HCT116 (cell line): ENCODE data around the gene GTF2I. TPM values are rescaled to one million over a fixed set of nuclear protein-coding genes. Genes with fewer than 3 reads are reported as not detected.
"Not testable (repeated sequence)": the region's sequence is repeated elsewhere in the genome, so short reads cannot be mapped to it uniquely, and the experiment has no call there.

Experiments used
- ATAC-seq: fragments of 200-7000 bp; cut with Tn5 transposase; 2 replicates; pipeline ENCODE4 v1.9.1; 2020; ENCODE audit warnings: mild to moderate bottlenecking, moderate library complexity
- BruUV-seq: library from RNA; stranded (reverse); fragments of 400-500 nt; replicated peaks from 2 replicates; lab custom pipeline; 2021; lab: Mats Ljungman, UMichigan
- CTCF ChIA-PET: fragments of 300-600 bp; sonication (Branson Sonifier 250); formaldehyde crosslinking; loops from one replicate; lab custom pipeline; 2021; ENCODE audit warnings: antibody characterized with exemption; lab: Charles Lee
- POLR2A ChIA-PET: fragments of 300-600, 350-600 bp; sonication (Branson Sonifier 250); formaldehyde crosslinking; loops from one replicate; lab custom pipeline; 2021; ENCODE audit warnings: antibody characterized with exemption; lab: Charles Lee
- RAD21 ChIA-PET, 2 experiments: fragments of 300-600 bp; sonication (Branson Sonifier 250); formaldehyde crosslinking; loops; one replicate each; lab custom pipeline; 2023; ENCODE audit warnings: low total read pairs in 2 of 2; ENCODE audit not compliant: uncharacterized antibody in 2 of 2, unreplicated experiment in 2 of 2, low non-redundant PET in 1 of 2; lab: Charles Lee
- DNase-seq: peaks from one replicate; pipeline ENCODE4 v3.0.0-alpha.2; 2010; ENCODE audit warnings: low read depth, low spot score
- H2AFZ ChIP-seq: fragments of 200-600 bp; shearing (Covaris generic), sonication (generic); 2 replicates; pipeline ENCODE4 v1.6.1; 2017; ENCODE audit warnings: low read depth, mixed run types, mixed read lengths, antibody characterized with exemption, low read length; ENCODE audit not compliant: poor library complexity, severe bottlenecking
- H3K27ac ChIP-seq: 2 replicates; pipeline ENCODE4 v1.5.1; 2012; ENCODE audit warnings: low read depth, low read length
- H3K27me3 ChIP-seq: fragments of 200-600 bp; sonication (generic); 2 replicates; pipeline ENCODE4 v1.6.1; 2016; ENCODE audit warnings: mixed run types, low read length, mixed read lengths; ENCODE audit not compliant: insufficient read depth
- H3K36me3 ChIP-seq, 2 experiments: fragments of 200-500 bp in 1 of 2; fragments of 200-600 bp in 1 of 2; sonication (Bioruptor generic) in 1 of 2; sonication (generic) in 1 of 2; 2 replicates each; pipeline versions ENCODE4 v1.5.1 to v1.6.1; 2014 to 2016; ENCODE audit warnings: low read length in 2 of 2, inconsistent platforms in 1 of 2, mixed read lengths in 1 of 2, mixed run types in 1 of 2; ENCODE audit not compliant: insufficient read depth in 2 of 2, control insufficient read depth in 1 of 2
- H3K4me1 ChIP-seq, 2 experiments: fragments of 200-600 bp in 1 of 2; sonication (generic) in 1 of 2; 2 replicates each; pipeline versions ENCODE4 v1.5.1 to v1.6.1; 2012 to 2017; ENCODE audit warnings: low read length in 2 of 2, inconsistent platforms in 1 of 2, mild to moderate bottlenecking in 1 of 2, mixed read lengths in 1 of 2, mixed run types in 1 of 2, moderate library complexity in 1 of 2; ENCODE audit not compliant: insufficient read depth in 2 of 2, control insufficient read depth in 1 of 2
- H3K4me2 ChIP-seq: fragments of 200-600 bp; sonication (generic); 2 replicates; pipeline ENCODE4 v1.6.1; 2017; ENCODE audit warnings: mixed run types, low read length, mixed read lengths
- H3K4me3 ChIP-seq, 2 experiments: fragments of 200-600 bp in 1 of 2; sonication (generic) in 1 of 2; replicated peaks in 1 of 2; 2 replicates each; pipeline ENCODE4 v1.5.1; 2011 to 2016; ENCODE audit warnings: low read length in 2 of 2, control low read depth in 1 of 2, low read depth in 1 of 2, mild to moderate bottlenecking in 1 of 2, mixed read lengths in 1 of 2, mixed run types in 1 of 2
- H3K79me2 ChIP-seq: fragments of 200-600 bp; sonication (generic); 2 replicates; pipeline ENCODE4 v1.6.1; 2017; ENCODE audit warnings: mild to moderate bottlenecking, mixed run types, low read length, moderate library complexity, mixed read lengths; ENCODE audit not compliant: insufficient read depth
- H3K9ac ChIP-seq: fragments of 200-600 bp; sonication (generic); 2 replicates; pipeline ENCODE4 v1.6.1; 2016; ENCODE audit warnings: low read length, mixed read lengths
- H3K9me2 ChIP-seq: fragments of 200-600 bp; sonication (generic), shearing (Covaris generic); 2 replicates; pipeline ENCODE4 v1.6.1; 2017; ENCODE audit warnings: mixed run types, mild to moderate bottlenecking, moderate library complexity; ENCODE audit not compliant: insufficient read depth
- H3K9me3 ChIP-seq, 2 experiments: fragments of 200-500 bp in 1 of 2; fragments of 200-600 bp in 1 of 2; sonication (Bioruptor generic) in 1 of 2; sonication (generic) in 1 of 2; 2 replicates each; pipeline ENCODE4 v1.6.1; 2014 to 2017; ENCODE audit warnings: low read length in 2 of 2, mixed read lengths in 2 of 2, inconsistent platforms in 1 of 2, low read depth in 1 of 2, mild to moderate bottlenecking in 1 of 2, mixed run types in 1 of 2, moderate library complexity in 1 of 2; ENCODE audit not compliant: control insufficient read depth in 1 of 2, insufficient read depth in 1 of 2
- H4K20me1 ChIP-seq: fragments of 200-600 bp; sonication (generic), shearing (Covaris generic); 2 replicates; pipeline ENCODE4 v1.6.1; 2017; ENCODE audit warnings: mixed run types, mild to moderate bottlenecking, moderate library complexity; ENCODE audit not compliant: insufficient read depth
- EGR1 ChIP-seq: IDR thresholded peaks from 2 replicates; pipeline ENCODE4 v1.6.1; 2012; ENCODE audit warnings: low read depth
- FOSL1 ChIP-seq: IDR thresholded peaks from 2 replicates; pipeline ENCODE4 v1.6.1; 2012; ENCODE audit warnings: low read depth
- JUND ChIP-seq: IDR thresholded peaks from 2 replicates; pipeline ENCODE4 v1.6.1; 2012
- SP1 ChIP-seq: IDR thresholded peaks from 2 replicates; pipeline ENCODE4 v1.6.1; 2012; ENCODE audit warnings: low read depth
- intact Hi-C: fragments of 100-400 bp; cut with micrococcal nuclease; formaldehyde crosslinking; loops from 2 replicates; pipeline ENCODE4 v1.10.0; 2022
- total RNA-seq: library from RNA; stranded (reverse); gene quantifications from one replicate; pipeline ENCODE4 v1.2.1, GENCODE V29; 2021; ENCODE audit not compliant: unreplicated experiment

The GTF2I gene
- total RNA-seq, 1 experiment from 2014 or later = 164 TPM

DNA sequence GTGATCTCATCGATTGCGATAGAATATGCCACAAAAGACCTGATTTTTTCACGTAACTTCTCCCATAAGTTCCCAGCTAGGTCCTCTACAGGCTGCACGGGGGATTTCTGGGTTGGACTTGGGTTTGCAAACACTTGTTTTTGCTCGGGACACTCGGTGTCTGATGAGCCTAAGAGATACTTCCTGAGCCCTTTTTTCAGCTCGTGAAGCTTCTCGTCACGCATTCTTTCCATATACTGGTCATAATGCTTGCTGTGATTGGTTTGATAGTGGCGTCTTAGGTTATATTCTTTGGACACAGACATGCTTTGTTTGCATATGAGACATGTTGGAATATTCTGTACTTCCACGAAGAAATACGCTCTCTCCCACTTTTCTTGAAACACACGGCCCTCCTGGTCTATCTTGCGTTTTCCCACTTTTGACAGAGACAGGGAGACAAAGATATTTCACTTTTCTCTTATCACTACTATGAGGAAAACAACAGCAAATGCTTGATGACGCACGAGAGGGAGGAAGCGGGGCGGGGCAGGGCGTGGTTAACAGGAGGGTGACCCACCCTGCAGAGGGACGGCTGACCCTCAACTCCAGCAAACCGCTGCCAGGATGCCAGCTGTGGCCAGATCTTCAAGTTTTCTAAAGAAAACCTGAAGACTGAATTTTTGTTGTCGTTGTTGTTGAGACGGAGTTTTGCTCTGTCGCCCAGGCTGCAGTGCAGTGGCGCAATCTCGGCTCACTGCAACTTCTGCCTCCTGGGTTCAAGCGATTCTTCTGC is 140.5 kb downstream of the GTF2I start:
- H3K9me3 ChIP-seq, DNase-seq, intact Hi-C loops, H3K79me2 ChIP-seq, H3K36me3 ChIP-seq, H4K20me1 ChIP-seq, RAD21 ChIA-PET, H3K9ac ChIP-seq, H2AFZ ChIP-seq, H3K27me3 ChIP-seq, BruUV-seq, H3K4me3 ChIP-seq, CTCF ChIA-PET, H3K9me2 ChIP-seq, POLR2A ChIA-PET, H3K4me1 ChIP-seq: not testable (repeated sequence)
- 0 out of 2 replicates have a peak, but pooled peaks have one; percentile 6 for TF ChIP-seq SP1
- peak; percentile 66 for ATAC-seq
- Histone ChIP-seq H3K27ac (peak overlapping the region; percentile 51), H3K4me2 (peak overlapping the region; percentile 28; the same call in 1 of the 2 replicates)

DNA sequence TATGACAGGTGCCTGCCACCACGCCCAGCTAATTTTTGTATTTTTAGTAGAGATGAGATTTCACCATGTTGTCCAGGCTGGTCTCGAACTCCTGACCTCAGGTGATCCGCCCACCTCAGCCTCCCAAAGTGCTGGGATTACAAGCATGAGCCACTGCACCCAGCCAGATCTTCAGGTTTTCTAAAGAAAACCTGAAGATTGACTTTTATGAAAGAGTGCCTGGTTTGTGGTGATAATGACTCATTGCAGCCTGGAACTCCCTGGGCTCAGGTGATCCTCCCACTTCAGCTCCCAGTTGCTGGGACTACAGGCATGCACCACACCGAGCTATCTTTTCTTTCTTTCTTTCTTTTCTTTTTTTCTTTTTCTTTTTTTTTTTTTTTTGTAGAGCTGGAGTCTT is 141.1 kb downstream of the GTF2I start:
- H3K79me2 ChIP-seq, H3K4me3 ChIP-seq, H2AFZ ChIP-seq, CTCF ChIA-PET, H3K27me3 ChIP-seq, DNase-seq, H3K4me1 ChIP-seq, H3K9ac ChIP-seq, H3K9me2 ChIP-seq, H4K20me1 ChIP-seq, RAD21 ChIA-PET, H3K36me3 ChIP-seq, intact Hi-C loops, H3K9me3 ChIP-seq, POLR2A ChIA-PET: not testable (repeated sequence)
- TSS peak; percentile 97 for BruUV-seq
- peak; percentile 26; the same call in 1 of the 2 replicates for TF ChIP-seq SP1
- peak; percentile 39; the same call in 1 of the 2 replicates for TF ChIP-seq JUND
- TF ChIP-seq FOSL1 = peak; percentile 51
- 0 out of 2 replicates have a peak, but pooled peaks have one; percentile 59 for TF ChIP-seq EGR1
- H3K4me2 ChIP-seq = peak overlapping the region; percentile 28; the same call in 1 of the 2 replicates
- peak; percentile 68 for ATAC-seq
- H3K27ac ChIP-seq = peak overlapping the region; percentile 51

Other genes with a start within 250 kb of the GTF2I start
- gene GTF2IRD1, start 203.8 kb upstream of the GTF2I start, total RNA-seq = 34.5 TPM
- gene NCF1, start 116.3 kb downstream of the GTF2I start, total RNA-seq = 0.27 TPM
- gene GTF2IRD2, start 193.9 kb downstream of the GTF2I start, total RNA-seq = 9.2 TPM